Measurements from ENCODE around the gene TDRD7. TPM values are rescaled to one million over a fixed set of nuclear protein-coding genes. Genes with fewer than 3 reads are reported as not detected.
A peak's percentile ranks its signal among the peaks of the same experiment; 100 is the strongest.

The TDRD7 gene
- total RNA-seq, 1 donor from 2014 or later: 8.8 TPM

DNA sequence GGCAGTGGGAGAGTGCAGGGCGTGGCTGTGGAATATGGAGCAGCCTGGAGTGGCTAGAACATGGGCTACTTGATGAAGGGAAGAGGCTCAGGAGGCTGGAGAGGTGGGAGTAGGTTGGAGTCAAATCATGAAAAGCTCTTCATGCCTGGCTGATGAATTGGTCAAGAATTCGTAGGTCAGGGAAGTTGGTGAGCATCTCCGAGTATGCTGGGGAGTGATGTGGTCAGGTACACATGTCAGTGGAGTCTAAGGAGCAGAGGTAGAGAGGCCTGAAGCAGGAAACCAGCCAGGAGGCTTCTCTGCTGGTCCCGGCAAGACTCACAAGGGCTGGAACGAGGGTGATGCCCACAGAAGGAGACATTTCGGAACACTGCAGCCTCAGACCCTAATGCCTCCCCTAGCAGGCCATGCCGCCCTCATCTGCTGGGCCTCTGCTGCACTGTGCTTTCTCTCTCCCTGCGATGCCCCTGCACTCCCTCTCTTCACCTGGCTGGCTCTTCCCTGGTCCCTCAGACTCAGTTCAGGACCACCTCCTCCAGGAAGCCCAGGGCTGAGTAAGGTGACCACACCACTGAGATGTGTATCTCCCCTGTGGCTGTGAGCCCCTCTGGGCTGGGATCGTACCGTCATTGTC is 123.2 kb downstream of the TDRD7 start:
- intact Hi-C loops (cut with micrococcal nuclease): no loop called here
- no peak for DNase-seq
- ATAC-seq: no peak

DNA sequence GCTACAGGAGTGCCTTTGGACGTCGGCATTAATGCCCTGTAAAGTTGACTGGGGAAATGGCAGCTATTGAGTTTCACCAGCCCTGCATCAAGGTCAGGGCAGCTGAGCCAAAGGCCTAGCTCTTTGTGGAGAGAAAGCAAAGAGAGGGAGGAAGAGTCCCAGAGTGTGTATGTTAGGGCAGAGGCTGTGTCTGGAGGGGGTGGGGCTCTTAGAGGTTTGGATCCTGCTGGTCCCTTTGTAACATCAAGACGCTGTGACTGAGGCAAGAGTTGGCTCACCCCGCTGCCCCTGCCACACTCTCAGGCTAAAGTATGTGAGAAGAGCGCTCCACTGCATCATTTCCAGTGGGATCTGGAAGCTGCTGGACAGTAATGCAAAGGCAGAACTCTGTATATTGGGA is 123.9 kb downstream of the TDRD7 start:
- ATAC-seq: peak; percentile 16
- intact Hi-C loops (cut with micrococcal nuclease): no loop called here
- no peak for DNase-seq

DNA sequence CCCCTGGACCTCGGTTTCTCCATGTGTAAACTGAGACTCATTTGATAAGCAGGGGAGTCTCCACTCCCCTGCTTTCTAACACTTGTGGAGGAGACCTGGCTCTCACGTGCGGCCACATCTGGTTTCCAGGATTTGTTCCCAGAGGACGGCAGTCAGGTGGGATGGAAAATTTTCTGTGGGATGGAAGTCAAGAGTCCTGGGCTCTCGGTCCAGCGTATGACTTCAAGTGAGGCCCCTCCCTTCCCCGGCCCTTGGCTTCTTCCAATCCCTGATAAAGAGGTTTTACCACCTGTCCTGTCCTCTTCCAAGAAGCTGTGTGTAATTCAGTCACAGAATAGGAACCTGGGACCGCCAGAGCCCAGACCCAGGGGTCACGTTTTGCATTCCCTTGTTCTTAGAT is 124.6 kb downstream of the TDRD7 start:
- DNase-seq (peak; percentile 40), ATAC-seq (peak; percentile 50)
- intact Hi-C loops (cut with micrococcal nuclease): no loop called here

GRCh38 chr9:97543561-97543960 is 131.7 kb downstream of the TDRD7 start:
- ATAC-seq (no peak), DNase-seq (no peak)
- intact Hi-C loops (cut with micrococcal nuclease): no loop called here

GRCh38 chr9:97545486-97545885 is 133.6 kb downstream of the TDRD7 start:
- ATAC-seq (peak; percentile 83), DNase-seq (peak; percentile 52)
- intact Hi-C loops (cut with micrococcal nuclease): no loop called here

Small RNA genes lying within 50 kb of the gene (microRNA-seq; reads per million reads assigned to microRNA genes)
- not detected for gene MIR1302-8 (ENCODE audit: borderline number of aligned reads)

Other genes starting within 250 kb of the TDRD7 start
- gene CCDC180, start 104.4 kb upstream of the TDRD7 start, total RNA-seq: 2.8 TPM
- gene TMOD1, start 89.6 kb downstream of the TDRD7 start, total RNA-seq: 205 TPM
- gene TSTD2, start 221.3 kb downstream of the TDRD7 start, total RNA-seq: 25.9 TPM
- 21.4 TPM for gene NCBP1, start 221.7 kb downstream of the TDRD7 start, total RNA-seq